ENCODE measurements around the gene PLXNB2.

GRCh38 chr22:50312371-50312770 lies 4.9 kb upstream of the PLXNB2 start:
- TF ChIP-seq CTCF (conservative IDR thresholded peaks at IDR 0.05) = no peak
- no peak for TF ChIP-seq EZH2 (IDR thresholded peaks at IDR 0.05; ENCODE audit: low read depth)
